Astrocyte (in vitro differentiated cells and primary cell): ENCODE measurements around the gene SPNS2.

Experiments
- EZH2 ChIP-seq: IDR thresholded peaks from 2 replicates; pipeline ENCODE4 v1.6.1; 2012; ENCODE audit warnings: mild to moderate bottlenecking, low read length, inconsistent platforms; ENCODE audit not compliant: insufficient read depth
- TF ChIP-seq, protein P1 (sequence below): IDR thresholded peaks from 2 replicates; pipeline ENCODE4 v1.5.1; 2011; ENCODE audit warnings: low read depth, mild to moderate bottlenecking, inconsistent platforms, low read length, moderate library complexity; ENCODE audit not compliant: insufficient read depth

GRCh38 chr17:4503283-4504025 is 4.8 kb downstream of the SPNS2 start:
- TF ChIP-seq, protein P1, sequence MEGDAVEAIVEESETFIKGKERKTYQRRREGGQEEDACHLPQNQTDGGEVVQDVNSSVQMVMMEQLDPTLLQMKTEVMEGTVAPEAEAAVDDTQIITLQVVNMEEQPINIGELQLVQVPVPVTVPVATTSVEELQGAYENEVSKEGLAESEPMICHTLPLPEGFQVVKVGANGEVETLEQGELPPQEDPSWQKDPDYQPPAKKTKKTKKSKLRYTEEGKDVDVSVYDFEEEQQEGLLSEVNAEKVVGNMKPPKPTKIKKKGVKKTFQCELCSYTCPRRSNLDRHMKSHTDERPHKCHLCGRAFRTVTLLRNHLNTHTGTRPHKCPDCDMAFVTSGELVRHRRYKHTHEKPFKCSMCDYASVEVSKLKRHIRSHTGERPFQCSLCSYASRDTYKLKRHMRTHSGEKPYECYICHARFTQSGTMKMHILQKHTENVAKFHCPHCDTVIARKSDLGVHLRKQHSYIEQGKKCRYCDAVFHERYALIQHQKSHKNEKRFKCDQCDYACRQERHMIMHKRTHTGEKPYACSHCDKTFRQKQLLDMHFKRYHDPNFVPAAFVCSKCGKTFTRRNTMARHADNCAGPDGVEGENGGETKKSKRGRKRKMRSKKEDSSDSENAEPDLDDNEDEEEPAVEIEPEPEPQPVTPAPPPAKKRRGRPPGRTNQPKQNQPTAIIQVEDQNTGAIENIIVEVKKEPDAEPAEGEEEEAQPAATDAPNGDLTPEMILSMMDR = no peak
- no peak for TF ChIP-seq EZH2
